ENCODE data around the gene NUTM1.

Gene NUTM1

DNA sequence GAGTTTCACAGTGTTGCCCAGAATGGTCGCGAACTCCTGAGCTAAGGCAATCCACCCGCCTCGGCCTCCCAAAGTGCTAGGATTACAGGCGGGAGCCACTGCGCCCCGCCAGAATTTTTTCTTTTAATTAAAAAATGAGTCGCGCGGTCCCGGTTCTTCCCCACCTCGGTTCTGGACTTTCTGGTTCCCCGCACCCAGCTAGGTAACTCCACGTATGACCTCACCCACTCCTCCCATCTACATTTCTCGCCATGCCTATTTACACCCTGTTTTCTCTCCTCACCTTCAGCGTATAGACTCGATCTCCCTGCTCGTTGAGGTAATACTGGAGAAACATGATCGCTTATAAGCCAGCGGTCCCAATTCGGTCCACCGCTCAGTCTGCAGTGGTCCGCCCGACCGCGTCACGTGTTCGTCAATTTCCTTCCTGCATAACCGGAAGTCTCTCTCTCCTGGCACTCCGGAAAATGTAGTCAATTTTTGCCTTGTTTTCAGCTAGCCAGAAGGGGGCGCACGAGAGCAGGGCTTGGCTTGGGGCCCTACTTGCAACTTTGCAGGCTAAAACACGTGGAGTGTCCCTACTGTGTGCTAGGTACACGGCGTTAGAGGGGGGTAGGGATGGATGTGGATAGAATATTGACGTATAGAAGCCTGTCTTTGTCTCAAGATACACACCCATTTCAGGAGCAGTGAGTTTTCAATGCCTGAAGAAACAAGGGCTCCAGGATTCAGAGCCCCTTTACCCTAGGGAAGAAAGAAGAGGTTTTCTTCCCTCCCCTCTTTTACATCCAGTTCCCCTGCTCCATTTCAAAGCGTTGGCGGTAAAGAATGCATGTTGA is at the start of gene NUTM1, which contains the start of gene NOP10:
TSS of gene NUTM1 (plus strand) at position 579 of the 839 bp plus-strand sequence. CDS start 382 bp downstream, outside the sequence.
TSS of gene NOP10 (minus strand) at position 400 of the 839 bp plus-strand sequence. CDS start at position 337, 63 bp downstream.
- peak; percentile 85 for DNase-seq

DNA sequence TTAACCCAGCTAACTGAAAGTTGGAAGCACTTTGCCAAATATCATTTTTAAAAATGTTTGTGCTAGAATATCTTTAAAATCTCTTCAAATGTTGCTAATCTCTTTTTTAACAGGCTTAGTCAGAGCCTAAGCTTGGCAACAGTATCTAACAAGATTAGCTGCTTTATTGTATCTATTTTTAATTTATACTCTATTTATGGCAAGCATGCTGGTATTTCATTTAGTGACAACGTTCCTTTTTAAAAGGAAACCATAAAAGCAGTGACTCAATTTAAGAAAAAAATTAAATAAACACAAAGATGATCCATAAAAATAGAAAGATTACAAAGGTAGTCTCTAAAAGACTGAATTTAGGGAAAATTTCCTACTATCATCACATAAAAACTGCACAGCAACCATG is 46.1 kb upstream of the NUTM1 start:
- no peak for DNase-seq

DNA sequence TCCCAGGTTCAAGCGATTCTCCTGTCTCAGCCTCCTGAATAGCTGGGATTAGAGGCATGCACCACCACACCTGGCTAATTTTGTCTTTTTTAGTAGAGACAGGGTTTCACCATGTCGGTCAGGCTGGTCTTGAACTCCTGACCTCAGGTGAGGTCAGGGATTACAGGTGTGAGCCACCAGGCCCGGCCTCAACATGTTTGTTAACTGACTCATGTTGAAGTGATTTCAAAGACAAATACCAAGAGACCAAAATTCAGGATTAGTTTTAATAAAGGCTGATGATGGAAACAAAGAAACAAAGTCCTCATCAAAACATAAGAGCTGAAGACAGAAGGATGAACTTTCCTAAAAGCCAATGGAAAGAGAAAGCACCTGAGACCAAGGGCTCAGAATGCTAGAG is 42.1 kb upstream of the NUTM1 start:
- no peak for DNase-seq

DNA sequence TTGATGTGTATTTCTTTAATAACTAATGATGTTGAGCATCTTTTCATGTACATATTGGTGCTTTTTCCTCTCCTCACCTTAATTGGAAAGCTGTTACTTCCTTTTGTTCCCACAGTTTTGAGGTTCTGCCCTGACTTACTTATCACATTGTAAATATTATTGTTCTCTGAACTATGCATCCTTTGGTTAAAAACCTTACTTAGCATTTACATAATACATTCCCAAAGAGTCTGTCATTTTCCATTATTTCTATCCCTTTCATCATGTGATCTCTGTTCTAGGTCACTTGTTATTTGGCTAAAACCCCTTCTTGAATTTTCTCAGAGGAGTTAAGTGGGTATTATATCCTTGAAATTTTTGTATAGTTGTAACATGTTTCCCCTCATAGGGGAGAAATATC is 38.5 kb upstream of the NUTM1 start:
- DNase-seq, result no peak

DNA sequence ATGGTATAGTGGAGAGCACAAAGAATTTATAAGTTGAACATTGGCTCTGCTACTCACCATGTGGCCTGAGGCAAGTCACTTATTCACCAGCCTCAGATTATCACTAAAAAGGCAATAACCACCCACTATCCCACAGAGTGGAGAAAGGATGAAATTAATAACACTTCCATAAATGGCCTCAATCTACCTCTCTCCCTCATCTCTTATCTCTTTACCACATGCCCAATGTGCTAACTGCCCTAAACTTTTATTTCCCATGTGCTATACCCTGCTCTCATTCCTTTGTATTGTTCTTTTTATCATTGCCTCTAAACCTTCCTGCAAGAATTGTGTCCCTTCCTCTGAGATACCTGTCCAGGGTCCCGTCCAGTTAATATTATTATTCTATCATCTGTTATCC is 31.6 kb upstream of the NUTM1 start:
- DNase-seq, result no peak

- DNase-seq, result no peak
Measured at GRCh38 chr15:34314491-34315490, 28.3 kb upstream of the NUTM1 start.

- no peak for DNase-seq
Measured at GRCh38 chr15:34318277-34319079, 24.6 kb upstream of the NUTM1 start.

DNA sequence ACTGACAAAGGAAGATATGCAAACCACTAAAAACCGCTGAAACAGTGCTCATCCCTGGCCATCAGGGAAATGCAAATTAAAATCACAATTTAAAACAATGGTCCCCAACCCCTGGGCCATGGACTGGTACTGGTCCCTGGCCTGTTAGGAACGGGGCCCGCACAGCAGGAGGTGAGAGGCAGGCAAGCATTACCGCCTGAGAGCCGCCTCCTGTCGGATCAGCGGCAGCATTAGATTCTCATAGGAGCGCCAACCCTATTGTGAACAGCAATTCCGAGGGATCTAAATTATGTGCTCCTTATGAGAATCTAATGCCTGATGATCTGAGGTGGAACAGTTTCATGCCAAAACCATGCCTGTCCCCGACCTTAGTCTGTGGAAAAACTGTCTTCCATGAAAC is 19.9 kb upstream of the NUTM1 start:
- DNase-seq, result no peak

- DNase-seq, result no peak
Measured at GRCh38 chr15:34324933-34325332, 18.2 kb upstream of the NUTM1 start.

DNA sequence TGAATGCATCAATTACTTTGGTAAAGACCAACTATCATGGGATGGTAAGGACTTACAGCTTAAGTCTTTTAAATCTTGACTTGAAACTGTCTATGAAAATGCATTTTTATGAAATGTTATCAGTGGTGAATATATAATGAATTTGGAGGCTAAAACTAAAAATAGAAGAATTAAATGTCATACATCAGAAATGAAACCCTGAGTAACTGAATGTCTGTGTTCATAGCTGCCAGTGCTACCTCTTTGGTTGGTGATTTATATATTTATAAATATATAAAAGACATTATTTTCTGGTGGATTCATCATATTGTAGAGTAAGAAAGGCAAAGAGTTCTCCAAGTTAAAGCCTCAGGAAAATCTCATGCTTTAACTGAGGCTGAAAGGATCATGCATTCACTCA is 17.7 kb upstream of the NUTM1 start:
- no peak for DNase-seq

DNA sequence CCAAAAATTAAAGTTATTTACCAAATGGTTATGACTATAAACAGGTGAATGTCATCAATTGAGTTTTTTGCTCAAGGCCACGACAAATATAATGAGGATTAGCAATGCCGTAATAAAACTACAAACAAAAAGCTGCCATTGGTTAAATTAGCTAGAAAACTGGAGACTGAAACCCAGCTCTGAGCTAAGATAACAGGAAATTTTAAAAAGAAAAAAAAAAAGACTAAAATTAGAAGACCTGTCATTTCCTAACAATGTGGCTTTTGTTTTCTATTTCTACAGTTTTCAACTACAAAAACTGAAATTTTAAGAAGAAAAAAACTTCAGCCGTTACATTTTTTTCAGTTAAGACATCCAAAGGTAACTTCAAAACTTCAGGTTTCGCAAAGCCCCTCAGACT is 15.2 kb upstream of the NUTM1 start:
- DNase-seq, result no peak

DNA sequence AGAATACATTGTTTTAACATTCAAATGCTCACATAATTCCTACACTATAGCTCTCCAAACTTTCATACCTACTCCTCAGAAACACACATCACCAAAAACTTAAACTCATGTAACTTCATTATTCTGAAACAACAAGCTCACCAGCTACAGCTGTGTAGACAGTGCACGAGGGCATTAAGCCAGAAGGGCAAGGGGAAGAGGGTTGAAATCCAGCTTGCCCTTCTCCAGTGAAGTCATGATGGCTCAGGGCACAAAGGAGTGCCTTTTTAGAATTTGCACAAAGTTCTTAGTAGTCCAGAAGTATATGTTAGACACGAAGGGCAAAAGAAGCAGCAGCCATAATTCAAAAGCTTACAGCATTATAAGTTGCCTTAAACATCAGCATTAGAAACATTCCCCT is 14.1 kb upstream of the NUTM1 start:
- no peak for DNase-seq

GRCh38 chr15:34330279-34330678 is 12.8 kb upstream of the NUTM1 start:
- no peak for DNase-seq

GRCh38 chr15:34331809-34332208 is 11.3 kb upstream of the NUTM1 start:
- DNase-seq, result no peak

GRCh38 chr15:34332553-34333120 is 10.5 kb upstream of the NUTM1 start:
- DNase-seq, result no peak

DNA sequence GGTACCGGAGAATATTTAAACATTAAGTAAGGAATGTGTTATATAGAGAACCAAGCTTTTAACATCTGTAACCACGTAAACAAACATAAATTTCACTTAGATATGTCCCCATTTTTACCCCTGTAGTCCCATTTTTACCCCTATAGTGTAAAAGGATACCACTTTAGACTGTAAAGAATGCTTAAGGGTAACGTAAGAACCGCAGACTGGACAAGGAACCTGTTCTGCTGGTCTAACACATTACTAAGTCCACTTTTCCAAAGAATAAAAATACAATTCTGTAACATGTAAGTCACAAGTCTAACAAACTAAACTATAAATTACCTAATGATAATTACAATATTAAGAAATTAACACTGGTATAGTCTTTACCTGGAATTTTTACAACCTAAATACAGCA is 8.4 kb upstream of the NUTM1 start:
- DNase-seq, result no peak

- peak; percentile 25 for DNase-seq
Measured at GRCh38 chr15:34335176-34336032, 7.7 kb upstream of the NUTM1 start.

GRCh38 chr15:34336231-34336990 is 6.7 kb upstream of the NUTM1 start:
- no peak for DNase-seq

DNA sequence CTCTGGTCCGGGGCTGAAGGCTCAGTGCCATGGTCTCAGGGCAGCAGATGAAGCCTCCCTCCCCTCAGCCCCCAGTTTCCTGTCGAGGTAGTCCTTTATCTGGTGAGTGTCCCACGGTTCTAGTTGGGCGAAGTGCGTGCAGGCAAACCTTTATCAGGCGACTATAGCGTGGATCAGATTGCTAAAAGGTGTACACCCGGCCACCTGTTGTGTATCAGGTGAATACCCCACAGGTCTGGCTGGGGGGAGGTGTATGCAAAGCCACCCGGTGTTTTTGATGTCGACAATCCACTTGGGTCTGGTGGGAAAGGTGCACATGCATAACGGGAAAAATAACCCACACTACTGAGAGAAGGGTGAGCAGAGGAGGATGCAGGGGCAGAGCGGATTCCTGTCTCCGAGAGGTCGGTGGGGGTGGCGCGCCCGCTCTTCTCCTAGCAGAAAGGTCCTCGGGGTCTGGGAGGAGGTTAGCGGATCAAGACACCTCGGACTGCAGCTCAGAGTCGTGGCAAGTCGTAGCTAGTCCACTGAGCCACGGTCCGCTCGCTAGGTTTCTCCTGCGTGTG is 6.0 kb upstream of the NUTM1 start:
- peak; percentile 14 for DNase-seq

Data from RPMI8226 (cell line).